NT2/D1 (cell line): ENCODE results near the gene FBXL19.

Experiments
- DNase-seq: peaks from one replicate; pipeline ENCODE4 v3.0.0-alpha.2; 2011; ENCODE audit warnings: low read depth, low spot score
- H3K27me3 ChIP-seq: 2 replicates; pipeline ENCODE4 v1.6.0; 2011; ENCODE audit warnings: mild to moderate bottlenecking; ENCODE audit not compliant: insufficient read length, insufficient read depth
- H3K36me3 ChIP-seq: 2 replicates; pipeline ENCODE4 v1.6.1; 2011; ENCODE audit warnings: mild to moderate bottlenecking, low read length, mixed read lengths; ENCODE audit not compliant: insufficient read depth, insufficient read length
- H3K4me1 ChIP-seq: 2 replicates; pipeline ENCODE4 v1.5.1; 2011; ENCODE audit not compliant: insufficient read depth, insufficient read length
- H3K4me3 ChIP-seq: 2 replicates; pipeline ENCODE4 v1.5.1; 2011; ENCODE audit warnings: low read depth; ENCODE audit not compliant: insufficient read length
- H3K9ac ChIP-seq: 2 replicates; pipeline ENCODE4 v1.6.0; 2011; ENCODE audit warnings: low read depth; ENCODE audit not compliant: insufficient read length
- H3K9me3 ChIP-seq: 2 replicates; pipeline ENCODE4 v1.5.1; 2011; ENCODE audit warnings: mild to moderate bottlenecking, low read length; ENCODE audit not compliant: insufficient read depth
- SUZ12 ChIP-seq: IDR thresholded peaks from 2 replicates; pipeline ENCODE4 v1.6.1; 2011; ENCODE audit not compliant: insufficient read length, insufficient read depth; ENCODE audit errors: extremely low read depth
- YY1 ChIP-seq: IDR thresholded peaks from 2 replicates; pipeline ENCODE4 v1.6.1; 2011; ENCODE audit not compliant: insufficient read length, insufficient read depth
- ZNF274 ChIP-seq: IDR thresholded peaks from 2 replicates; pipeline ENCODE4 v1.6.1; 2011; ENCODE audit warnings: mild to moderate bottlenecking, low read depth, low read length

The FBXL19 gene

DNA sequence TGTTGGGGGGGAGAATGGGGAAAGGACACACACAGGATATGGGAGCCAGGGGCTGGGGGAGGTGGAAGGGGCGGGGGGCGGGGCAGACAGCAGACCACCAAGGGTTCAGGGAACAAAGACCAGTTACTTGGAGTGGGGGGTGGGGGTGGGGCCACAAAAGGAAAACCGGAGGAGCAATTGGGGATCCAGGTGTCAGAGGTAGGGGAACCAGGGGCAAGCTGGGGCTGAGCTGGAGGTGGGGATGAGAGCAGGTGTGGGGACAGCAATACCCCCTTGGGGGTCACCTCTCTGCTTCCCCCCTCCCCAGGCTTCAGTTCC is 24.1 kb downstream of the FBXL19 start:
- Histone ChIP-seq H3K27me3 (no peaks in the 10 kb centered on the region), H3K9ac (peak overlapping the region; percentile 74), H3K36me3 (peaks cover 37% of the 10 kb centered on the region), H3K9me3 (no peaks in the 10 kb centered on the region), H3K4me3 (peak overlapping the region; percentile 40), H3K4me1 (peaks cover 14% of the 10 kb centered on the region)
- DNase-seq, result no peak
- TF ChIP-seq YY1, result no peak
- no peak for TF ChIP-seq SUZ12
- no peak for TF ChIP-seq ZNF274

DNA sequence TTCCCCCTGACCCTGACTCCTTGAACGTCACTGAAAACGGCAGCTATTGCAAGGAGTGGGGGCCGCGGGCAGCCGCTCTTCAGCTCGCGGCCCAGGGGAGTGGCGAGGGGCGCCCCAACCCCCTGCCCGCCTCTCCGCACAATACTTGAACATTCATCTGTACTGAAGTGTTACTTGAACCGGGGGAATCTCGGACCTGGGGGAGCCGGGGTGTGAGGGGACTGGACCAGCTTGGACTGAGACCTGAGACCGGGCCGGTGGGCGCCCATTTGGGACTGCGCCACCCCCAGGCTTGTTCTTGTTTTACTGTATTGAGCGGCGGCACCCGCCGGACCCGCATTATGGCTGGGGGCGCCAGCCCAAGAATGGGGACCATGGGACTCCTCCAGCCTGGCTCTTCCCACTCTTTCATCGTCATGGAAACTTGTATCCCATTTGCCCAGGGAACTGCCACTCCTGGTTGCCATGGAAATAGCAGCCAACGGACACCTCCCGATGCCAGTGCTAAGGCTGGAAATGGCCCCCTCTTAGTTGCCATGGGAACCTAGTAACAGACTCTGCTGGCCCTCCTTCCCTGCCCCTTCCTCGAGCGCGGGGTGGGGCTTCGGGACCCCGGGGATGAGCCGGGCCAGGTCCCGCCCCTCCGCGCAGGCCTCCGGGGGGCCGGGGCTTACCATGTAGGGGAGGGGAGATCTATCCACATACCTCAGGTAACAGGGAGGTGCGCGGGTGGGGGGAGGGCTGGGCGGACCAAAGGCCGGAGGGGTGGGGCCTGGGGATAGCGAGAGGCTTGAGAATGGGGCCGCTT is 24.7 kb downstream of the FBXL19 start:
- peaks cover 11% of the 10 kb centered on the region for H3K4me1 ChIP-seq
- DNase-seq, result peak; percentile 99
- H3K9me3 ChIP-seq, result no peaks in the 10 kb centered on the region
- H3K36me3 ChIP-seq, result peaks cover 31% of the 10 kb centered on the region
- H3K9ac ChIP-seq, result peak overlapping the region; percentile 74
- peak overlapping the region; percentile 69 for H3K4me3 ChIP-seq
- no peaks in the 10 kb centered on the region for H3K27me3 ChIP-seq
- no peak for TF ChIP-seq ZNF274
- no peak for TF ChIP-seq YY1
- TF ChIP-seq SUZ12, result no peak

DNA sequence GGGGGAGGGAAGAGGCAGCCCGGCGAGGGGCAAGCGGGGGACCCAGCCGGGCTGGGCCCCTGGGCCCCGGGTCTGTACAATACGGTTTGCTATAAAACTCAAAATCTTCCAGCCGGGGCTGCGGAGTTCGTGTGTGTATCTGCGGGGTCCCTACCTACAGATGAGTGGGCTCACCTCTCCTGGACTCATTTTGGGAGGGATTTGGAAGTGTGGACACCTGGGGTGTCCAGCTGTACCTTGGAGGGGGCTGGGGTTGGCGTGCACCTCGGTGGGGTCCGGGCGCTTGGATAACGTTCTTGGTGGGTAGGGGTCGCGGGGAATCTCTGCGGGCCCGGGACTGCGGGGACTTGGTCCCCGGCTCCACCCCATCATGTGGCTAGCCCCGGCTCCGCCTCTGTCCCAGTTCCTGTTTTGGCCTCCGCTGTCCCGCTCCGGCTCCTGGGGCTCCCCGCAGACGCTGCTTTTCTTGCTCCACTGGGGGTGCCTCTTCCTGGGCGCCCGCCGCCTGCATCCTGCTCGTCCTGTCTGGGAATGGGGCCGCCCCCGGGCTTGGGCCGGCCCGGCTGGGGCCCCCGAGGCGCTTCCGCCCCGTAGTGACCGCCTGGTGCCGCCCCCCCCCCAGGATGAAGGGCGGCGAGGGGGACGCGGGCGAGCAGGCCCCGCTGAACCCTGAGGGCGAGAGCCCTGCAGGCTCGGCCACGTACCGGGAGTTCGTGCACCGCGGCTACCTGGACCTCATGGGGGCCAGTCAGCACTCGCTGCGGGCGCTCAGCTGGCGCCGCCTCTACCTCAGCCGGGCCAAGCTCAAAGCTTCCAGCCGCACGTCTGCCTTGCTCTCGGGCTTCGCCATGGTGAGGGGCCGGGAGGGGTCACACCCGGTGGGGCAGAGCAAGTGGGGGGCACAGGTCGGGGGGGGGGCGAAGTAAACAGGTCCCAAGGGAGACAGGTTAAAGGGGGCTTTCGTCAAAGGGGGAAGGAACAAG is 25.6 kb downstream of the FBXL19 start, which contains the start of gene ORAI3:
TSS of gene ORAI3 (plus strand) at position 402 of the 983 bp plus-strand sequence. CDS start at position 624, 222 bp downstream.
- Histone ChIP-seq H3K36me3 (peaks cover 29% of the 10 kb centered on the region), H3K4me1 (peaks cover 17% of the 10 kb centered on the region), H3K9me3 (no peaks in the 10 kb centered on the region), H3K4me3 (peak within 1 kb of the TSS; percentile 69), H3K27me3 (no peaks in the 10 kb centered on the region), H3K9ac (peak within 1 kb of the TSS; percentile 97)
- no peak for DNase-seq
- TF ChIP-seq YY1, result no peak
- no peak for TF ChIP-seq SUZ12
- no peak for TF ChIP-seq ZNF274

DNA sequence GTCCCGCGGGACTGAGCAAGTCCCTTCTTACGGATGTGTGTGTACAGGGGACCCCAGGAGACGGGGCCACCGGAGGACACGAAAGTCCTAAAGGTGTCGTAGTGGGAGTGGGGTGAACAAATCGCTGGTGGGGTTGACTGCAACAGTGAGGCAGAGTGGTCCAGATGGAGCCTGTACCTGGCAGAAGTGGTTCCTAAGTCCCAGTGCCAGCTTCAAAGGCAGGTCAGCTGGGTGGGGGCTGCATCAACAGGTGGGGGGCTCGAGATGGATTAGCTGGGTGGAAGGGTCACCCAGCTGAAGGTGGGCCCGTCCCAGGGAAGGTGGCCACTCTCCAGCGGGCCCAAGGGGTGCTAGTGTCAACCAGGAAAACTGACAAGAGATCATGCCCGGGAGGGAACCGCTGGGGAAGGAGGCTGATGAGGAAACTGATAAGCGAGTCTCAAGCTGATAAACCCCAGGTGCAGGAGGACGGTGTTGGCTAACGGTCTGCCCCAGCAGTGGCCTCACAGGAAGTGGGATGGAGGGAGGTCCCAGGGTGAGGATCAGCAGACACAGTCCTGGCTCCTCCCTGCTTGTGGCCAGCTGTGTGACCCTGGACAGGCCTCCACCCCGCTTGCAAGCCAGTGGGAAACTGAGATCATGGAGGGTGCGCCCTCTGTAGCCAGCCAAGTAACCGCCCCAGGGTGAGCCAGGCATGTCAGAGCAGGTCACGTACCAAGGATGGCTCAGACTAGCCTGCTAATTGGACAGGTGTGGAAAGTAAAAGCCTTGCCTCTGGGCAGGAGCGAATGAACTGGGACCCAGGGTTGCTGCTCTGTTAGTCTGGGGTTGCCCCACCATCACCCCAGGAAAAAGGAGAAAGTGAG is 26.5 kb downstream of the FBXL19 start:
- Histone ChIP-seq H3K27me3 (no peaks in the 10 kb centered on the region), H3K4me3 (peak overlapping the region; percentile 69), H3K36me3 (peaks cover 21% of the 10 kb centered on the region), H3K9me3 (no peaks in the 10 kb centered on the region), H3K9ac (peak overlapping the region; percentile 97), H3K4me1 (peaks cover 18% of the 10 kb centered on the region)
- DNase-seq, result no peak
- TF ChIP-seq SUZ12, result no peak
- TF ChIP-seq ZNF274, result no peak
- TF ChIP-seq YY1, result no peak

DNA sequence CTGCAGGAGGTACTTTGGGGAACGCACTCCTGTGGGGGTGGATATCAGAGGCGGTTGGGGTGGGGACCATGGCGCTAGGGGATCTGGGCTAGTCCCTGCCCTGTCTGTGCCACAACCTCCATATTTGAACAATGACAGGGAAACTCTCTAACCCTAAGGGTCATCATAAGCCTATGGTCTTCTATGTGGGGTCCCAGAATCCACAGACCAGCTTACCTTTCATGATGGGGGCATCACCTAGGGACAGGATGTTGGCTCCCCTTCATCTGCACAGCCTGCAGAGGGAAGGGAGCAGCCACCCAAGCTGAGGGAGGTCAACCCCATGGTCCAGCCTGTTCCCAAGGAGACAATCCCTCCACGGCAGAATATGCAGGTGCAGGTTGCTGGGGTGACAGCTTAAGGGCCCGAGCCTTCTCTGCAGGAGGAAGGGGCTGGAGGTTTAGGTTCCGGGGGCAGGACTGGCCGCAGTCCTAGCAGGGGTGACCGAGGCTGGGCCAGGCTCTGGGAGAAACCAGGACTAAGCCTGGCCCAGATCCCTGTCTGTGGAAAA is 27.2 kb downstream of the FBXL19 start:
- Histone ChIP-seq H3K36me3 (peaks cover 17% of the 10 kb centered on the region), H3K9me3 (no peaks in the 10 kb centered on the region), H3K4me3 (no peak overlapping the region), H3K4me1 (peaks cover 18% of the 10 kb centered on the region), H3K9ac (peak overlapping the region; percentile 97), H3K27me3 (no peaks in the 10 kb centered on the region)
- TF ChIP-seq SUZ12 (no peak), ZNF274 (no peak), YY1 (no peak)
- DNase-seq, result no peak

DNA sequence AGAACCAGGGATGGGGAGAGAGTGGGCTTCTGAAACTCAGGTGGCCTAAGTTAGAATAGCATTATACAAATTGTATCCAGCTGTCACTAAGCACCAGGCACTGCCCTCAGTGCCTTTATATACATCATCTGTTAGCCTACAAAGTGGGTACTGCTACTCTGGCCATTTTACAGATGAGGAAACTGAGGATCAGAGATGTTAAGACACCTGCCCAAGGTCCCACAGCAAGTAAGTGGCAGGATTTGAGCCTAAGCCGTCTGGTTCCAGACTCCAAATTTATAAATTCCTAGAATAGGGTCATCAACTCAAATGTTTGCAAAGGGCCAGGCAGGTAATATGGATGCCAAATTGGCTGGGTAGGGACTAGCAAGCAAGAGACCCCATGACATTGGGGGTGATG is 27.8 kb downstream of the FBXL19 start:
- DNase-seq, result no peak
- Histone ChIP-seq H3K9me3 (no peaks in the 10 kb centered on the region), H3K4me1 (peaks cover 18% of the 10 kb centered on the region), H3K36me3 (peaks cover 17% of the 10 kb centered on the region), H3K27me3 (no peaks in the 10 kb centered on the region), H3K4me3 (no peak overlapping the region), H3K9ac (no peak overlapping the region)
- TF ChIP-seq ZNF274 (no peak), SUZ12 (no peak), YY1 (no peak)
